AML-193 (cell line): ENCODE measurements around the gene FBXW4.

ENCODE experiments used
- DNase-seq, 2 experiments: peaks; one replicate each; lab custom pipeline; 2025; lab: John Stamatoyannopoulos, UW

FBXW4 gene

DNA sequence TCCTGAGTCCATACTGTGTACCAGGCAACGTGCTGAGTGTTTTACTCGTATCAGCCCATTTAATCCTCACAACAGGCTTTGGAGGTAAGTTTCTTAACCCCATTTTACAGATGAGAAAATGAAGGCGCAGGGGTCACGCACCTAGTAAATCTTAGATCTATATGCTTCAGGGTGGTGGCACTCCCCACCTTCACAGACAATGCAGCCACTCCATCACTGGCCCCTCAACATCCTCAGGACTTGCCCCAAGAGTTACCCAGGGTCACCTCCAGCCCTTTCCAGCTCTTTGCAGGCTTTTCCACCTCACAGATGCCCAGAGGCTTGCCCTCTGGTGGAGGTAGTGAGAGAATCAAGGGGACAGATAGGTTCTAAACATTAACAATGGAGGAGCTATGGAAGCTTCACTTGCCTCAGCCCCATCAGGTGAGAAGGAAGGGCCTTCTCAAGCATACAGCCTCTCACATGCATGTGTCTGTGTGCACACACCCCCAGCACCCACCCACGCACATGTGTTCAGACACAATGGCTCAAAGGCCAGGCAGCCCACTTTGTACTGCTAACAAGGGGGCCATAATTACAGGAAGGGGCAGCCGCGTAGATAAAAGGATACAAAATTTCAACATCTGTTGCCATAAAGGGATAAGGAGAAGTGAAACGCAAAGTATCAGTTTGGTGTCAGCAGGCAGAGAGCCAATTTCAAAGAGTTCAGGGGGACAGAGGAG is 77.7 kb downstream of the FBXW4 start:
- no peak for DNase-seq

DNA sequence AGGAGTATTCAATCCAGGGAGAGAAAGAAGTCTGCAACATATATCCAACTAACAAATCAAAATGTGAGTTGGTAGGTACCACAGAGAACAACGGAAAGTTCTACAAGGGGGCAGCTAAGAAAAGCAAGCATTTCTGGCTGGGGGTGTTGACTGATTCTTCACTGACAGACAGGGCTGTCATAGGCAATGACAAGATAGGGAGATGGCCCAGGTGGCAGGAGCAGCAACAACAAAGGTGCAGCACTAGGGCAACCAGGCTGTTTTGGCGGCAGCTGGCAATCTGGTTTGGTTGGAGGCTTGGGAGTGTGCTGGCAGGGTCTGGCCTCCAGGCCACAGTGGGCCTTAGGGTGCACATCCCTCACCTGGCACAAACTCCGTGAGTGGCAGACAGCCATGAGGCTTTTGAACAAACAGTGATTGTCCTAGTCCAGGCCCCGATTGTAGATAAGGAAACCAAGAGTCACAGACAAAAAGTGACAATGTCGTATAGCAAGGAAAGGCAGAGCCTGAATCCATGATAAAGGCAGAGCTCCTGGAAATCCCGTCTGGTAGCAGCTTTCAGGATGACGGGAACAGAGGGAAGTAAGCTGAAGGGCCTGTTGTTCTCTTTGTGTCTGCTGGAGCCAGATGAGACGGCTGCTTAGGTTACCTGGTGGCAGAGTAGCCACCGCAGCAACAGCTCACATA is 78.4 kb downstream of the FBXW4 start:
- DNase-seq, result no peak

DNA sequence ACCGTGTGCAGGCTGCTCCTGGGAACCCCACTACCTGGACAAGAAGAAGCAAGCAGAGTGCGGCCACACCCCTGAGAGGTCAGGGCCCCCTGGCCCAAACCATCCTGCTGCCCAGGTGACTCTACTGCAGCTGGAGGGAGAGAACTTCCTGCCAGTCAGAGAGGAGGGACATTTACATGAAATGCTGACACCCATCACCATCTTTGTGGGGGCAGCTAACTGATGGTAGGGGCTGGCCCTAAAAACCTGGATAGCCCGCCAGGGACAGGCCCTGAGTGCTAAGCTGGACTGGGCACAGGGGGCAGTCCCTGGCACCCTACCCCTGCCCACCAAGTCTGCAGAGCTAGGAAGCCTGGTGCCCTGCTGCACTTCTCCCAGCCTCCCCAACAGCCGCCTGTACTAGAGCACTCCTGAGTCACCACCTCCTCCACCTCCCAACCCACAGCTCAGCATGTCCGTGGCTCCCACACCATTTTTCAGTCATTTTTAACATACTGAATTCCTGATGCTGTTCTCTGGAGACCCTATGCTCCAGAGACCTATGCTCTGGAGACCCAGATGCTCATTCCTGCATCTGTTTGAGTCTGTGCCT is 79.3 kb downstream of the FBXW4 start:
- no peak for DNase-seq

DNA sequence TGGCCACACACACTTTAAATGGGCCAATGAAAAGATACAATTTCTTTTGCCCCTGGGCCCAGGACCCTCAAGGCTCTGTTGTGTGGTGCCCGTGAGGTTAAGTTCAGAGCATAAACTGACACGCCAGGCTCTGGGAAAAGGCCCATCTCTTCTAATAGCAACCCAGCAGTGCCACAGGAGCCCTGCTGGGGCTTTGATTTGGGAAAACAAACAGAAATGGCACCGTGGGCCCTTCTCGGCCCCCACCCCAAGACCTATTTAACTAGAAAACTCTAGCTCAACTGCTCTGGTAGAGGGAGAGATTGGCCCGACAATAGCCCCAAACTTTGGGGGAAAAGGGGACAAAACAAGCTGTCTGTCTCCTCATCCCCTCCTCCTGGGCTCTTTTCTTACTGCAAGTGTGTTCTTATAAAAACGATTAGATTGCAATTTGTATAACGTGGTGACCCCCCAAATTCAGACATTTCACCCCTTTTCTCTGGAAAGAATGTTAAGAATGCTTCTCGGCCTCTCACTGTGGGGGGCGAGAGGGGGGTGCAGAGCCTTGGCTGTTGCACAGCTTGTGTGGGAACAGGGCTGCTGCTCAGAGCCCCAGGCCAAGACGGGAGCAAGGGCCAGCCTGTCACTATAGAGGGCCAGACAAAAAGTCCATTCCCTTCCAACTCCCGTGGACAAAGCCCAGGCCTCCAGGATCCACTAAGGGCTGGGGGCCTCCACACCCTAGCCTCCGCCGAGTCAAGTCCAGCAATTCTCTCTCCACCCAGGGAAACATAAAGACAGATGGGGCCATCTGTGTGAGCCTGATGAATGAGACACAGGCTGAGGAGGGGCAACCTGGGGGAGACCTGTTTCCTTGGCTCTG is 80.1 kb downstream of the FBXW4 start:
- DNase-seq, result no peak

DNA sequence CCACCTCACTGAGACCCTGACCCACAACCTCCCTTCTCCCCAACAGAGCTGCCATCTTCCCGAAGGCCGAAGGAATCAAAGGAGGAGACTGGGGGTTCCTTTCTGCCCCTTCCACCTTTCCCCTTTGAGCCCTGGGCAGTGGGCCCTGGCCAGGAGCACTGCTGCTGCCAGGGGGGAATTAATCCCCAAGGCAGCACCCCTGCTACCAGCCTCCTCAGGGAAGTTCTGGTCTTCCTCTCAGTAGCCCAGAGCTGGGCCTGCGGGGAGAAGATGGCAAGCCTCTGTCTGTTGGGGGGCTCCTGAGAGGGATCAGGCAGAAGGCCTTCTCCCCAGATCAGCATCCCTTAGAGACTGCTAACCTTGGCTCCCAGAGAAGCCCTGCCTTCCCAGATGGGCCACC is 81.3 kb downstream of the FBXW4 start:
- DNase-seq, result no peak

DNA sequence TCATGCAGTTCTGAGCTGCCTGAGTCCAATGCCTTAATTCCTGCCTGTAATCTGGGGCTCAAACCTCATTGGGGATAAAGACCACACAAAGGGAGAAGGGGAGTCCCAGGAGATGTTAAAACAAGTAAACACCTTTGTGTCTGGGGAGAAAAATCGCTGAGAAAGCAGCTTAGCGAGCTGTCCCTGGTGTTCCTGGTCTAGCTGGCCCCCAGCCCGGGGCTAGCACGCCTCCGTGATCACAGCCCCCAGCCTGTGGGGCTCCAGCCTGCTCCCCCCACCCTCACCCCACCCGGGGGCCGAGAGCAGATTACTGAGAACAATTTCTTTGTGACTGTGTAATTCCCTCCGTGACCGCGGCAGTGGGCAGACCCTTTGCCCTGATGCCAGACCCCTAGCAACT is 82.1 kb downstream of the FBXW4 start:
- no peak for DNase-seq

DNA sequence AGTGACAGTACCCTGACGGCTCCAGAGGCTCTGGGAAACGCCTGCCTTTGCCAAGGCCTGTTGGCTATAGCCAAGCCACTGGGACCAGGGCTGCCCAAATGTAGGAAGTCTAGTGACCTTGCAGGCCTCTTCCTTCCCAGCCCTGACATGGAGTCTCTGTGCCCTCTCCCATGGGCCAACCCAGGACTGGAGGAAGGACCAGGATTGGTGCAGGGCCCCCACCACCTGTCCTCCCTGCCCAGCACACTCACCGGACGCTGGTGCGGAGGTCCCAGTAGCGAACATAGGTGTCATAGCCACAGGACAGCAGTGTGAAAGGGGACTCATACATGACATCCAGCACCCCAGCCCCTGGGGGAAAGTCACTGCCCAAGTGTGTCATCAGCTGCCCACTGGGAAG is 82.9 kb downstream of the FBXW4 start:
- no peak for DNase-seq

DNA sequence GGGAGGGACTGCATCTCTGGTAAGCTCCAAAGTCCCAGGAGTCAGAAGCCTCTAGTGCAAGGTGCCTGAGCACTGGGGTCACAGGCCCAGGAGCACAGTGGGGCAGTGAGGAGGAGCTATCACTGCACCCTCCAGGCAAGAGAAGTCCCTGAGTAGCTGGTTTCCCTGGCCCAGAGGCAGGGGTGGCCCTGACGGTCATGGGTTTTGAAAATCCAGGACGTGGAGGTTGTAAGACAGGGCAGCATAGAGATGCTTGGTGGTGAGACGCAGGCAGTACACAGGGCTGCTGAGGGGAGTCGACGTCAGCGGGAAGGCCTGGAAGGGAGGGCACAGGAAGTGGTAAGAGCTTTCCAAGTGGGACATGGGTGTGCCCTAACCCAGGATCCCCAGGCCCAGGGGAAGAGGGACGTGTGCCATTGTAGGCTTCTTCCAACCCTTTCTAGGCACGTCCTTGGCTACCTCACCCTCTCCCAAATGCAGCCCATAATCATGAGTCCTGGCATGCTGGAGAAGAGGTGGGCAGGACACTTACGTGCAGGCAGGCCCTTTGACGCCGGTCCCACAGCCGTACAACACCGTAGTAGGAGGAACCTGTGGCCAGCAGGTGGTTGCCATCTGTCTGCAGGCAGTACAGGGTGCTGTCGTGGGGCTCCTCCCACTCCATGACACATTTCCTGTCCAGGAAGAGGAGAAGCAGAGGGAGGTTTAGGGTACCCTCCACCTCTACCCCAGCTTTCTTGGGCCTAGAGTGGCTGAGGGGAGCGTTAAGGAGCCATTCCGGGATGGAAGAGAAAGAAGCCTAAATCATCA is 83.7 kb downstream of the FBXW4 start:
- no peak for DNase-seq

DNA sequence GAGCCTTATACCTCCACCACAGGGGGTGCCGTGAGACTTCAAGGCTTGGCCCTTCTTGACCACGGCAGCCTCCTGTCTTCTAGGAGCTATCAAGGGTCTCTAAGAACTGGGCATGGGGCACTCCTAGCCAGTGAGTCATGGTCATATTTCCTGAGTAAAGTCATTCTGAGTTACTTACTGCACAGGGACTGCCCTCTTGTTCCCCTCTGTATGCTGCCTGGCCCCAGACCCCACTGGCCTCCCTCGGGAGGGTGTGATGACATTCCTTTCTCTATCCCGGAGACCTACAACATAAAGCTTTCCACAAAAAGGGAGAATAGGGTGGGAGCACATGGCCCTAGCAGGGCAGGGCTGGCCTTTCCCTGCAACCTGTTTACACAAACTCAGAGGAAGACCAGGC is 85.5 kb downstream of the FBXW4 start:
- no peak for DNase-seq

DNA sequence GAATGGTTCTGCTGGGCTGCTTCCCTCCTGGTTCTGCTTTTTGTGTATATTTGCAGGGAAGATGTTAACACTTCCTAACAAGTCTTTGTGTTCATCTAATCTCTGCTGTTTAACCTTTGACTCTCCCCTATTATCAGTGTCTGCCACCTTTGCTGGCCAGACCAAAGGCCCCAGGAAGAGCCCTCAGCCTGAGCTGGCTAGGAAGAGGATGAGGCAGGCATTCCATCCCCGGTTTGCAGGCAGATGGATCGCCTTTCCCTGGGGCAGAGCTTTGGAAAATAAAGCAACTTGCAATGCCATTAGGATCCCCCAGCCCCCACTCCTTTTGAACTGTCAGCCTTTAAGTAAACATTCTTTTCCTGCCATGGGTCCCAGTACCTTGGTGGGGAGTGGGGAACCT is 87.8 kb downstream of the FBXW4 start:
- no peak for DNase-seq

DNA sequence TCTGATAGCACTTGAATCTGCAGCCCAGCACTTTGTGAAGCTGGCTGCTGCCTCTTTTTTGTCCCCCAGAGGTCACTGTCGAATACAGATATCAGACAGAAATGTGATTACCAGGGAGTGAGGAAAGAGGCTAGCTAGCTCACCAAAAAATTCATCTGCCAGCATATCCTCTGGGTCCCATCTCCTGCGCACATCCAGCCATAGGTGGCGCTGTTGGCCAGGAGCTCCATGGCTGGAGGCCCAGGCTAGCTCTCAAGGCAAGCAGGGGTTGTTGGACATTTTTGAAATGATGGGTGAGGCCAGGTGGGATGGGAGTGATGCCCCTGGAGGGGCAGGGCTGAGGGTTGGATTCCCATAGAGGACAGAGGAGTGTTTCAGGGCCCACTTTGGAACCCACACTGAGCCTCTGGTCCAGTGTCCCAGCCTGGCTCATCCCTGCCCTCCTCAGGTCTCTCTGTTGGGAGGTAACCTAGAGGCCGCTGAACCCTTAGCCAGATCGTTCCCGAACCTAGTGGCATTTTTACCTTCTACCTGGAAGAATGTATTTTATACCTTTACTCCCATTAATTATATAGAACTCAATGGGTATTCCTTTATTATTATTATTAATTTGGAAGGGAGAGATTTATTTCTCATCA is 92.1 kb downstream of the FBXW4 start:
- DNase-seq, result peak; percentile 77 to 86

DNA sequence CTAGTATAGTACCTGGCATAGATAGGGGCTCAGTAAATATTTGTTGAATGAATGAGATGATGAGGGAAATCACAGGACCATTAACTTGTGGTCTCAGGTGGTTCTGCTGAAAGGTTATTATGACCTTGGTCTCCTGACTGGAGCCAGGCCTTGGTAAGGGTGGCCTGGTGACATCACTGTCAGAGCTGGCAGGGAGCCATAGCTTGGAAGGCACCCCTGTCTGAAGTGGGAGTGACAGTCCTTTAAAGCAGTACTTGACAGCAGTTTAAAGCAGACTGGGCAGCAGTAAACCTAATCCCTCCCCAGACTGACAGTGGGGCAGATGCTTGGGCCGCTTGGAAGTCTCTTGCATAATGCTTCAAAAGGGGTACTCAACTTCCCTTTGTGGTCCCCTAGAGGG is 93.4 kb downstream of the FBXW4 start:
- DNase-seq, result no peak

DNA sequence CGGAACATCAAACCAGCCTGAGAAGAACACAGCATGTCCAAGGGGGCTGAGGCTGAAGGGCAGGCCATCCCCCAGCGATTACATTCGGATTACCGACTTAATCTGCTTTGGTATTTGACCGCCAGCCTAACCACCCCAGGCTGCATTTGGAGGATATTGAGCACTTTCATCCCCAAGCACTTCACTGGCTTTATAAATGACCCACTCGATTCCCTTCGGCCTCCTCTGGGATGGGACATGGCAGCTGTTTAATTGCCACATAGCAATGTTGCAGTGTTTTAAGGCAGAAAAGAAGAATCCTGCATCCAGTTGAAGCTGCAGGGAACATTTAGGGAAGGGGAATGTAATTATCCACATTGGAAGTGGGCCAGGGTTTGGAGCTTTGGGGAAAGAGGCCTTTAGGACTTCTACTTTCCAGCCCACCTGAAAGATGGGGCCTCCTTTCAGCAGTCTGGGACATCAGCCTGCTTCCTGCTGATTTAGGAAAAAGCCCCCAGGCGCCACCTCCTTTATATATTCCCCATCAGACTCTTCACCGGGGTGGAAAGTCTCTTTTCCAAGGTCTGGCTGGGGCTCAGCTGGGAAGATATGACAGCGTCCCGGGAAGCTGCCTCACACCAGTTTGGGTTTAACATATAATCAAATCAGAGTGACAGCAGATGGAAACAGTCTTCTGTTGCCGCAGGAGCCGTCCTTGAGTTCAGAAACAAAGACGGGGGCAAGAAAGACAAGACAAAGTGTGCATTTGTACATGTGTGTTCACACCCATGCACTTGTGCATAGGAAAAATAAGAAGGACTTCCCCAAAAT is 97.7 kb downstream of the FBXW4 start:
- DNase-seq, result no peak

DNA sequence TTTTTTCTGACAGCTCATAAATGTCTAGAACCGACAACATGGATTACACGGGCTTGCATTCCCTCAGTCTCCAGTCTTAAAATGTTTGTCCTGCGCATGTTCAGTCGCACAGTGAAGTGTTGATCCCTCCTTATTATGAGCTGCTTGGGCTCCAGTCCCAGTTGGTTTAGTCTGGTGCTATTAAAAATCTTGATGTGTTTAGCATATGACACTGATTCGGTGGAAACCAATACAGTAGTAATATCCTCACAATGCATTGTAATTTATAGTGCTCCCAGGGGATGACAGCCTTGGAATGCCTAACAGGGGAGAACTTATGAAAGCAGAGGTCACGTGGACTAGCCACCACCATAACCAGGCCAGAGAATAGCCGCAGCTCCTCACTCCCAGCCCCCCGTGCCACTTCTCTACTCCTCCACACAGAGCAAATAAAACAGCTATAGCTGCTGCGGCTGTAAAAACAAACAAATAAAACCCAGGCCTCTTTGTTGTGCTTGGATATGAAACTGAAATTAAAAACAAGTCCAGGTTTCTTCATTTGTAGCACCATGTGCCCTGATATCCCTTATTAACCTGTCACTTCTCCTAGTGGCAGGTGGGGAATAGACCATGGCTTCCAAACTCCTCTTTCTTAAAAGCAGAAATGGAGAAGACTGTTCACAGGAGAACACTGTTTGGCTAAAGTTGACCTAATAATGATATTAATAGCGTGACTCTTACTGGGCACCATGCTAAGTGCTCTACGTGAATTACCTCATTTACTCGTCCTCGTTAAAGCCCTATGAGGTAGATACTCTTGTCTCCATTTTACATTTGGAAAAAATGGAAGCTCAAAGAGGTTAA is 99.2 kb downstream of the FBXW4 start:
- no peak for DNase-seq

DNA sequence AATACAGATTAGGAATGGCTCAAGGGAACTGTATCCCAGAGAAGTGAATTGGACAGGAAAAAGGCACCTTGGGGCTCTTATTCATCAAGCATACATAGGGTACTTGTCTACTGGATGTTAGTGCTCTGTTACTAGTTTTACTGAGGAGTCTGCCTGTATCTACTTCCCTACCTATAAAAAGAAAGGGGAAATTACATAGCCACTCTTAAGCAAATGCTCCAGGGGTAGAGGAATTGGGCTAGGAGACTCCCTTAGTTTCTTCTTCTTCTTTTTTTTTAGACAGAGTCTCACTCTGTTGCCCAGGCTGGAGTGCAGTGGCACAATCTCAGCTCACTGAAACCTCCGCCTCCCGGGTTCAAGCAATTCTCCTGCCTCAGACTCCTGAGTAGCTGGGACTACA is 101.6 kb downstream of the FBXW4 start:
- DNase-seq, result peak; percentile 13 to 53

DNA sequence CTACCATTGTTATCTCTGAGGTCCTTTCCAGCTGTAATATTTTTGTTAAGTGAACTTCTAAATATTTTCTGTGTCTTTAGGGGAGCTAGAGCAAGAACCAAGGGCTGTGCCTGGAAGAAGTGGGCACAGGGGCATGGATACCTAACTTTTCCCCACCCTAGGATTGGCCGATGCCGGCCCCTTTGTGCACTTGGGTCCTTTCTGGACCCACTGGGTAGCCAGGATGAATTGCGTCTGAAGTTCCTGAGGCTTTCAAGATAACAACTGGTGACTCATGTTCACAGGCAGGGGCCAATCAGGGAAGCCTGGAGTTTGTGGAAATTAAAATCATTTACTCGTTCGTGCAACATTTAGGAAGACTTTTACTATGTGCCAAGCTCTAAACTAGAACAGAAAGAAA is 106.1 kb downstream of the FBXW4 start:
- DNase-seq, result no peak

DNA sequence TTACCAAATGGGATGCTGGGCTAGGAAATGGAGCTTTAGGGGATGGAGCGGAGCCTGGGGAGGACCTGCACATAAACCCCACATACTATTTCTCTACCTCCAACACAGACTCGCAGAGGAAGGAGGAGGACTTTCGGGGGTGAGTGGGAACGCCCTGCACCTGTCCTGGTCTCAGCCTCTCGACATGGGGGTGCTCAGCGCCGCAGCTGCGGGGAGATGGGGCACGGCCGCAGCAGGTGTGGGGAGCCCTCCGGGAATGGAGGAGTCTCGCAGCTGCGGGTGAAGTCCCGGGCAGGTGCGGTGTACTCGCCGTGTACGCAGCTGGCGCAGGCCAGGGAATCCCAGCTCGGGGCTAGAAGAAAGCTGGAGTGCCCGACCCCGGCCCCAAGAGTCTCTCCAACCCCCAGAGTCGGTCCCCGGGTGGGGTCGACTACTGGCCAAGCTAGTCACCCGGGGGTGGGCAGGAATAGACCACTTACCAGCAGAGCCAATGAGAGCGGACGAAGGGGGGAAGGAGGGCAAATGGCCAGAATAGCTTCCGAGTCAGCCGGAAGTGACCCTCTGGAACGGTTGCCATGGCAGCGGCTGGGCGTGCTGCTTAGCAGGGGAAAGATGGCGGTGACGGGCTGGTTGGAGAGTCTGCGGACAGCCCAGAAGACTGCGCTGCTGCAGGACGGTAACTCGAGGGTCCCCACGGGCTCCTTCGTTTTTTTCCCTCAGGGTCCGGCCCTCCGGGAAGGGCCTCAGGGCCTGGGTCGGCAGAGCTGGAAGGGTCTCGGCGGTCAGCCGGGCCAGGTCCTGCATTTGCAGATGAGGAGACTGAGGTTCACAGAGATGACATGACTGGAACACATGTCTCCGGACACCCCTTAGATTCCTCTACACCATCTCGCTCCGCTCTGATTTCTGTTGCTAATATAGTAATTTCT is 107.0 kb downstream of the FBXW4 start, which contains the start of the genes DPCD and POLL:
Gene DPCD, plus strand, starts transcription at position 597 of the 929 bp plus-strand sequence. Its CDS starts 16 bp downstream, at position 613.
Gene POLL, minus strand, starts transcription at position 533 of the 929 bp plus-strand sequence. CDS start 897 bp downstream, outside the sequence.
- peak; percentile 79 to 85 for DNase-seq

DNA sequence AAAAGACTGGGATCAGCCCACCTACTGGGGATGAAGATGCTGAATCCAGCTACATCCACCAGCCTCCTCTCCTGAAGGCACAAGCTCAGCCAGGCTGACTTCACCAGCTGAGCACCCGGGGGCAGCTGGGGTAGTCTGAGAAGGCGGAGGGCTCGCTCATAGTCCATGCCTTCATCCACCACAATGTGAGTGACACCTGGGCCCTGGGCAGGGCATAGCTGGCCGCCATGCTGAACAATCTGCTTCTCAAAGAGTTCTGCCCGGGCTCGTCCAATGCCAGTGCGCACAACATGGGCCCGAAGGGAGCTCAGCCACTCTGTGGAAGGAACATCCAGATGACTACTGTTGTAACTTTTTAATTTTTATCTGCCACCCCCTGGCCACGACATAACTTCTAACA is 109.1 kb downstream of the FBXW4 start:
- DNase-seq, result no peak
